H4 (cell line): ENCODE measurements around the gene NFATC4. TPM values are rescaled to one million over a fixed set of nuclear protein-coding genes. Genes with fewer than 3 reads are reported as not detected.
A peak's percentile ranks its signal among the peaks of the same experiment; 100 is the strongest.
"Not testable (repeated sequence)": the region's sequence is repeated elsewhere in the genome, so short reads cannot be mapped to it uniquely, and the experiment has no call there.

Experiments used
- DNase-seq: peaks from one replicate; pipeline ENCODE4 v3.0.0-alpha.2; 2015; ENCODE audit warnings: low spot score
- total RNA-seq: library from RNA; depleted of rRNA; stranded (reverse); fragments of >200 nt; shearing (Covaris generic); gene quantifications from 2 replicates; pipeline ENCODE4 v1.2.3, GENCODE V29; 2014; rRNA removed

NFATC4 gene
- total RNA-seq = 7.1 and 9.5 TPM in 2 replicates

- DNase-seq = peak; percentile 77
Observed at GRCh38 chr14:24367514-24368211, at the start of gene NFATC4. Gene NFATC4, plus strand, starts transcription at chr14:24368184. Its CDS starts 157 bp downstream, at chr14:24368341.

- no peak for DNase-seq
Observed at GRCh38 chr14:24321212-24321975, 46.6 kb upstream of the NFATC4 start.

GRCh38 chr14:24322672-24323071 is 45.3 kb upstream of the NFATC4 start:
- DNase-seq = no peak

- DNase-seq = no peak
Observed at GRCh38 chr14:24323341-24323740, 44.6 kb upstream of the NFATC4 start.

- DNase-seq = no peak
Observed at GRCh38 chr14:24324024-24324423, 44.0 kb upstream of the NFATC4 start.

GRCh38 chr14:24325041-24325530 is 42.9 kb upstream of the NFATC4 start:
- no peak for DNase-seq

- DNase-seq = no peak
Observed at GRCh38 chr14:24325963-24326362, 42.0 kb upstream of the NFATC4 start.

GRCh38 chr14:24327303-24327702 is 40.7 kb upstream of the NFATC4 start:
- no peak for DNase-seq

- DNase-seq = not testable (repeated sequence)
Observed at GRCh38 chr14:24327914-24328313, 40.1 kb upstream of the NFATC4 start.

GRCh38 chr14:24329073-24329663 is 38.8 kb upstream of the NFATC4 start:
- no peak for DNase-seq

- no peak for DNase-seq
Observed at GRCh38 chr14:24329736-24330135, 38.2 kb upstream of the NFATC4 start.

- no peak for DNase-seq
Observed at GRCh38 chr14:24330973-24331674, 36.9 kb upstream of the NFATC4 start.

GRCh38 chr14:24331731-24332267 is 36.2 kb upstream of the NFATC4 start:
- no peak for DNase-seq

GRCh38 chr14:24332268-24332993 is 35.6 kb upstream of the NFATC4 start:
- DNase-seq = peak; percentile 67

- no peak for DNase-seq
Observed at GRCh38 chr14:24334431-24335291, 33.3 kb upstream of the NFATC4 start, which contains the start of gene ADCY4. Gene ADCY4, minus strand, starts transcription at chr14:24335071. Its CDS starts 419 bp downstream, at chr14:24334652.

GRCh38 chr14:24335461-24336171 is 32.4 kb upstream of the NFATC4 start:
- no peak for DNase-seq

- DNase-seq = no peak
Observed at GRCh38 chr14:24337144-24337823, 30.7 kb upstream of the NFATC4 start.

GRCh38 chr14:24337824-24338175 is 30.2 kb upstream of the NFATC4 start:
- no peak for DNase-seq

- DNase-seq = no peak
Observed at GRCh38 chr14:24338843-24339242, 29.1 kb upstream of the NFATC4 start.
